ENCODE measurements around the gene ZFYVE28.

The ZFYVE28 gene

GRCh38 chr4:2318885-2319284, 99.6 kb downstream of the ZFYVE28 start:
- no peak for DNase-seq (ENCODE audit: low spot score)
- no peak for TF ChIP-seq CTCF (IDR thresholded peaks at IDR 0.05; ENCODE audit: extremely low read depth, missing control alignments)

GRCh38 chr4:2318476-2318875, 100.0 kb downstream of the ZFYVE28 start:
- no peak for DNase-seq (ENCODE audit: low spot score)
- no peak for TF ChIP-seq CTCF (IDR thresholded peaks at IDR 0.05; ENCODE audit: extremely low read depth, missing control alignments)

GRCh38 chr4:2313366-2313765, 105.1 kb downstream of the ZFYVE28 start:
- no peak for DNase-seq (ENCODE audit: low spot score)
- no peak for TF ChIP-seq CTCF (IDR thresholded peaks at IDR 0.05; ENCODE audit: extremely low read depth, missing control alignments)

GRCh38 chr4:2306773-2307410, 111.6 kb downstream of the ZFYVE28 start:
- TF ChIP-seq CTCF (IDR thresholded peaks at IDR 0.05; ENCODE audit: extremely low read depth, missing control alignments), result no peak
- DNase-seq (ENCODE audit: low spot score), result no peak

DNA sequence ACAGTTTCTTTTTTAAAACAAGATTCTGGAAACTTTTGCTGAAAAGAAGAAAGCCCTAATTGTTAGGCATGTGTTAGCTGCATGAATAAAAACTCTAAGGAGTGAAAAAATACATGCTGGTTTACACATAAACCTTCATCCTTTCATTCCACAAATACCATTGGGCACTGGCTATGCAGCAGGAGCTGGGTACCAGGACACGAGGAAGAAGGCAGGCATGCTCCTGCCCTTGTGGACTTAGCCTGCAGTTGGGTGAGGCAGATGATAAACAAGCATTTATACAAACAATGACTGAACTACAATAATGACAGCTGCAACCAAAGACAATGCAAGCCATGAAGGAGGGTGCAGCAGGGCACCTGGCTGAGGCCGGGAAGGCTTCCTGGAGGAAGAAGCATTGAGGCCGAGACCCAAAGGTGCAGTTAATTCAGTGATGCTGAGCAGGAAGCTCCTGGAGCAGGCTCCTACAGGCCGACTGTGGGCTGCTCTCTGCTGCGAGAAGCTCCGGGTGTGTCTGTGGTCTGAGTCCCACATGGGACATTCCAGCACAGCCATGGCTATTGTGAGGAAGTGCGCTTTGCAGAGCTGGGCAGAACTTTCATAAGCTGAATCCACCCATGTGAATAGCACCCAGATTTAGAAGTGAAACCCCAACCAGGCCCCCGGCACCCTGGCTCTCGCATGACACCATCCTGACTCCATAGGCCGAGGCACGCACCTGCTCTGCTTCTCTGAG, 112.5 kb downstream of the ZFYVE28 start:
- no peak for TF ChIP-seq CTCF (IDR thresholded peaks at IDR 0.05; ENCODE audit: extremely low read depth, missing control alignments)
- no peak for DNase-seq (ENCODE audit: low spot score)

DNA sequence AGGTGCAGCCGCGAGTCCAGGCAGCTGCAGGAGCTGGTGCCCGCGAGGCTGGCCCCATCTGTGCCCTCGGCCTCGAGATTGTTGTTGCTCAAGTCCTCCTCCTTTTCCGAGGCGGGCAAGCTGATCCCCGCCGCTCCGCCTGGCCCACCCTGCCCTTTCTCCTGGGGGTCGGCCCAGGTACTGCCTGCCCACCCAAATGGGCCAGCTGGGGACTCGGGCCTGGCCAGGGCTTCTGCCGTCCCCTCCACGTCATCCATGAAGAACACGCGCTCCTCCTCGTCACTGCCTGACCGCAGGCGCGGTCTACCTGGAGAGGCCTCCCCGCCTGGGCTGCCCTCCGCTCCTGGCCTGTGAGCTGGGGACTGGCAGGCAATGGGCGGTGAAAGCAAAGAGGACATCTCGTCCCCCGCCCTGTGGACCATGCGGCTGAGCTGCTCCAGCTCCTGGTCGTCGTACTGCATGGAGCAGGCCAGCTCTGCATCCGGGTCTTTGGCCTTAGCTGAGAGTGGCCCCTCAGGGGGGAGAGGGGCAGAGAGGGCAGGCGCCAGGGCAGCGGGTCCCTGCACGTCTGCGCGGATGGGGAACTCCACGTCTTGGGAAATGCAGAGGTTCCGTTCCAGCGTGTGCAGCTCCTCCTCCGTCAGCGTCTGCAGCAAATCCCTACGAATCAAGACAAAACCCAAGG, 113.4 kb downstream of the ZFYVE28 start:
- TF ChIP-seq CTCF (IDR thresholded peaks at IDR 0.05; ENCODE audit: extremely low read depth, missing control alignments), result no peak
- DNase-seq (ENCODE audit: low spot score), result no peak

DNA sequence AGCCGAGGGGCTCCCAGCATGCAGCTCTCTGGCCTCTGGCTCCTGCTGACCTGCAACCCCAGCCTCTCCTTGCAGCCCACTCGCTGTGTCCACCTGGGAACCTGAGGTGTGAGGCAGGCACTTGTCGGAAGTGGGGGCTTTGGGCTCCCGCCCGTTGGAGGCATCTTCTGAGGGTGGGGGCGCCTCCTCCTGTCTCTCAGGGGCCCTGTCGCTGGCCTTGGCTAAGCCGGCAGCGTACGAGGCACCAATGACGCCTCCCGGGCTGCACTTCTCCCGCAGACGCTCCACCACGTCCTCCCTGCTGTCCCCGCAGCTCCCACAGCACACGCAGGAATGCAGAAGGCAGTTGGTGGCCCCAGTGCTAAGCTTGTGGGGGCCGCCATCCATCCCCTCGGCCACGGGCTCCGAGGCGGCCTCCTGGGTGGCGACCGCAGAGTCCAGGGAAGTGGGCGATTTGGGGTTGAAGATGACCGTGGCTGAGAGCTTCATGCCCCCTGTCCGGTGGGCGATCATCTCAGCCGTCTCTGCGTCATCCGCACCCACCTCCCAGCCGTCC, 114.0 kb downstream of the ZFYVE28 start:
- no peak for DNase-seq (ENCODE audit: low spot score)
- TF ChIP-seq CTCF (IDR thresholded peaks at IDR 0.05; ENCODE audit: extremely low read depth, missing control alignments), result no peak
